HCT116 (cell line): Measurements from ENCODE around the gene NT5DC3.

Experiments
- ATF3 ChIP-seq: IDR thresholded peaks from 2 replicates; pipeline ENCODE4 v1.6.1; 2012
- CEBPB ChIP-seq: IDR thresholded peaks from 2 replicates; pipeline ENCODE4 v1.6.1; 2012; ENCODE audit warnings: low read depth
- CTCF ChIP-seq, 3 experiments: fragments of 200-600 bp in 1 of 3; sonication (generic) in 1 of 3; IDR thresholded peaks in 2 of 3; conservative IDR thresholded peaks in 1 of 3; 2 replicates each; pipeline ENCODE4 v1.5.1; 2012 to 2017; ENCODE audit warnings: low read depth in 2 of 3, low read length in 2 of 3, antibody characterized with exemption in 1 of 3, borderline replicate concordance in 1 of 3, control low read depth in 1 of 3, mild to moderate bottlenecking in 1 of 3, mixed read lengths in 1 of 3, mixed run types in 1 of 3, moderate library complexity in 1 of 3; ENCODE audit not compliant: insufficient read depth in 1 of 3
- EZH2 ChIP-seq: fragments of 200-600 bp; sonication (generic); IDR thresholded peaks from 2 replicates; pipeline ENCODE4 v1.6.1; 2017; ENCODE audit warnings: antibody characterized with exemption, mixed run types
- EZH2phosphoT487 ChIP-seq: fragments of 200-600 bp; IDR thresholded peaks from 2 replicates; pipeline ENCODE4 v1.6.1; 2018; ENCODE audit warnings: antibody characterized with exemption, borderline replicate concordance
- POLR2A ChIP-seq: IDR thresholded peaks from 2 replicates; pipeline ENCODE4 v1.7.0; 2011; ENCODE audit warnings: borderline replicate concordance; ENCODE audit not compliant: insufficient read depth, insufficient read length; ENCODE audit errors: extremely low read depth
- POLR2AphosphoS5 ChIP-seq: IDR thresholded peaks from 2 replicates; pipeline ENCODE4 v1.6.1; 2011; ENCODE audit warnings: mild to moderate bottlenecking, low read depth, low read length, moderate library complexity
- SIN3A ChIP-seq: IDR thresholded peaks from 2 replicates; pipeline ENCODE4 v1.6.1; 2012; ENCODE audit warnings: low read depth
- SP1 ChIP-seq: IDR thresholded peaks from 2 replicates; pipeline ENCODE4 v1.6.1; 2012; ENCODE audit warnings: low read depth
- YY1 ChIP-seq: IDR thresholded peaks from 2 replicates; pipeline ENCODE4 v1.6.1; 2011; ENCODE audit warnings: low read length, low read depth, moderate library complexity, mild to moderate bottlenecking; ENCODE audit not compliant: insufficient replicate concordance; ENCODE audit errors: extremely low read depth
- ZFX ChIP-seq: fragments of 450-650 bp; IDR thresholded peaks from 2 replicates; pipeline ENCODE4 v1.6.1; 2017

GRCh38 chr12:103803847-103804246 lies 37.2 kb downstream of the NT5DC3 start:
- TF ChIP-seq SIN3A (no peak), POLR2A (no peak), ATF3 (no peak), CTCF (IDR thresholded peaks at IDR 0.05 in 2 of 3, conservative IDR thresholded peaks at IDR 0.05 in 1 of 3; ENCODE audit: borderline replicate concordance in 1 of 3, insufficient read depth in 1 of 3, low read depth in 2 of 3, low read length in 2 of 3) (no peak), EZH2 (no peak), POLR2AphosphoS5 (no peak), CEBPB (no peak), EZH2phosphoT487 (no peak), SP1 (no peak), YY1 (no peak), ZFX (no peak)
